A673 (cell line): Measurements from ENCODE around the gene CALR3. TPM values are rescaled to one million over a fixed set of nuclear protein-coding genes. Genes with fewer than 3 reads are reported as not detected.
"Not testable (repeated sequence)": the region's sequence is repeated elsewhere in the genome, so short reads cannot be mapped to it uniquely, and the experiment has no call there.

Experiments used
- BruUV-seq: library from RNA; stranded (reverse); fragments of 400-500 nt; replicated peaks from 2 replicates; lab custom pipeline; 2021; lab: Mats Ljungman, UMichigan
- CTCF ChIA-PET: fragments of 300-600 bp; sonication (Branson Sonifier 250); formaldehyde crosslinking; loops from one replicate; lab custom pipeline; 2022; ENCODE audit warnings: antibody characterized with exemption; lab: Charles Lee
- POLR2A ChIA-PET: fragments of 300-600 bp; sonication (Branson Sonifier 250); formaldehyde crosslinking; loops from one replicate; lab custom pipeline; 2022; ENCODE audit warnings: antibody characterized with exemption; ENCODE audit not compliant: low non-redundant PET; lab: Charles Lee
- DNase-seq: peaks from one replicate; pipeline ENCODE4 v3.0.0-alpha.2; 2015; ENCODE audit warnings: low spot score
- H3K27ac ChIP-seq: fragments of 200-600 bp; sonication (generic); 2 replicates; pipeline ENCODE4 v1.5.1; 2016; ENCODE audit warnings: mixed run types, low read depth, mild to moderate bottlenecking, mixed read lengths, antibody characterized with exemption, low read length; ENCODE audit not compliant: poor library complexity, severe bottlenecking
- H3K27me3 ChIP-seq: fragments of 200-600 bp; sonication (generic); replicated peaks from 2 replicates; pipeline ENCODE4 v1.6.1; 2017; ENCODE audit warnings: mixed run types, low read depth, mild to moderate bottlenecking, mixed read lengths, antibody characterized with exemption, low read length; ENCODE audit not compliant: insufficient read depth, poor library complexity
- H3K36me3 ChIP-seq: fragments of 200-600 bp; sonication (generic); 2 replicates; pipeline ENCODE4 v1.6.1; 2016; ENCODE audit warnings: mixed run types, mild to moderate bottlenecking, mixed read lengths, antibody characterized with exemption, low read length; ENCODE audit not compliant: insufficient read depth, poor library complexity, severe bottlenecking
- H3K4me1 ChIP-seq: fragments of 200-600 bp; sonication (generic); 2 replicates; pipeline ENCODE4 v1.6.1; 2017; ENCODE audit warnings: mixed run types, mild to moderate bottlenecking, mixed read lengths, antibody characterized with exemption, low read length; ENCODE audit not compliant: insufficient read depth, poor library complexity, severe bottlenecking
- H3K4me3 ChIP-seq: fragments of 200-600 bp; sonication (generic); 2 replicates; pipeline ENCODE4 v1.5.1; 2016; ENCODE audit warnings: low read depth, mixed run types, mild to moderate bottlenecking, mixed read lengths, low read length; ENCODE audit not compliant: poor library complexity, severe bottlenecking
- H3K9me3 ChIP-seq: fragments of 200-600 bp; sonication (generic); 2 replicates; pipeline ENCODE4 v1.6.1; 2016; ENCODE audit warnings: mixed run types, low read depth, mild to moderate bottlenecking, mixed read lengths, antibody characterized with exemption, low read length; ENCODE audit not compliant: poor library complexity, severe bottlenecking
- CTCF ChIP-seq: fragments of 300-800, 200-600 bp; sonication (generic); conservative IDR thresholded peaks from 2 replicates; pipeline ENCODE4 v1.5.1; 2017; ENCODE audit warnings: low read depth, mild to moderate bottlenecking, antibody characterized with exemption, low read length, moderate library complexity, mixed read lengths
- EZH2 ChIP-seq: fragments of 200-600 bp; sonication (generic); IDR thresholded peaks from 2 replicates; pipeline ENCODE4 v1.6.1; 2017; ENCODE audit warnings: borderline replicate concordance, low read depth, mild to moderate bottlenecking, mixed read lengths, antibody characterized with exemption, low read length; ENCODE audit not compliant: poor library complexity, severe bottlenecking
- intact Hi-C: fragments of 100-400 bp; cut with micrococcal nuclease; formaldehyde crosslinking; loops from one replicate; pipeline ENCODE4 v1.10.0; 2022; ENCODE audit not compliant: unreplicated experiment
- total RNA-seq: library from RNA; stranded (reverse); gene quantifications from 2 replicates; pipeline ENCODE4 v1.2.3, GENCODE V29; 2021

The CALR3 gene
- total RNA-seq, 1 experiment from 2014 or later: not detected

- intact Hi-C loops: no loop called here
- BruUV-seq: no TSS peak
Measured at GRCh38 chr19:16452325-16452724, 43.6 kb downstream of the CALR3 start.

DNA sequence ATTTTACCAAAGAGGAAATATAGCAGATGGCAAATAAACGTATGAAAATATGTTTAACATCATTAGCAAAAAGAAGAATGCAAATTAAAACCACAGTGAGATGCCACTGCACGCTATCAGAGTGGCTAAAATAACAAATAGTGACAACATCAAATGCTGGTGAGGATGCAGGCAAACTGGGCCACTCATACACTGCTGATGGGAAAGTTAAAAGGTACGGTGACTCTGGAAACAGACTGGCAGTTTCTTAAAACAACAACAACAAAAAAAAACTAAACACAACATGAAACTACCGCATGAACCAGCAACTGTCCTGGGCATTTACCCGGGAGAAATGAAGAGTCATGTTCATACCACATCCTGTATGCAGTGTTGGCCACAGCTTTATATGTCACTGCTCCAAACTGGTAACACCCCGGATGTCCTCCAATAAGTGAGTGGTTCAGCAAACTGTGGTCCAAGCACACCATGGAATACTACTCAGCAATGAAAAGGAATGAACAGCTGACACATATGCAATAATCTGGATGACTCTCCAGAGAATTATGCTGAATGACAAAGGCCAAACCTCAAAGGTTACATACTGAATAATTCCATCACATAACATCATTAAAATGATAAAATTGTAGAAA, 46.5 kb downstream of the CALR3 start:
- no peak for TF ChIP-seq CTCF
- TF ChIP-seq EZH2: no peak
- Histone ChIP-seq H3K4me1 (peaks cover 28% of the 10 kb centered on the region), H3K27ac (no peak overlapping the region), H3K36me3 (no peaks in the 10 kb centered on the region), H3K27me3 (no peaks in the 10 kb centered on the region), H3K4me3 (no peak overlapping the region), H3K9me3 (no peaks in the 10 kb centered on the region)
- BruUV-seq: no TSS peak
- ChIA-PET POLR2A (no interaction called here), CTCF (no interaction called here)
- intact Hi-C loops: no loop called here
- DNase-seq: no peak

More at GRCh38 chr19:16452325-16452724, 43.6 kb downstream of the CALR3 start:
- Histone ChIP-seq H3K27me3 (no peaks in the 10 kb centered on the region), H3K4me1 (peaks cover 17% of the 10 kb centered on the region), H3K36me3 (no peaks in the 10 kb centered on the region), H3K27ac (no peak overlapping the region), H3K4me3 (no peak overlapping the region), H3K9me3 (no peaks in the 10 kb centered on the region)
- POLR2A ChIA-PET: no interaction called here
- CTCF ChIA-PET: interaction anchor here (0.6 kb wide), 1 partner anchor 11 kb away, joined by 3 read pairs; no protein-coding TSS in a partner anchor
- no peak for DNase-seq
- TF ChIP-seq CTCF: no peak
- TF ChIP-seq EZH2: no peak

DNA sequence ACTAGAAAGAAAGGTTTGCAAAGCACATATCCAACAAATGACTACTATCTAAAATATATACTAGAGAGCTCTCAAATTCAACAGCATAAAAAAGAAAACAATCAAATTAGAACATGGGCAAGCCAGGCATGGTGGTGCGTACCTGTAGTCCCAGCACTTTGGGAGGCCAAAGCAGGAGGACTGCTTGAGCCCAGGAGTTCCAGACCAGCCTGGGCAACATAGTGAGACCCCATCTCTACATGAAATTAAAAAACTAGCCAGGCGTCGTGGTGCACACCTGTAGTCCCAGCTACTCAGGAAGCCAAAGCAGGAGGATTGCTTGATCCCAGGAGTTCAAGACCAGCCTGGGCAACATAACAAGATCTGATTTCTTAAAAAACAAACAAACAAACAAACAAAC, 47.1 kb downstream of the CALR3 start:
- H3K36me3 ChIP-seq, DNase-seq, H3K27ac ChIP-seq, POLR2A ChIA-PET, H3K4me3 ChIP-seq, H3K9me3 ChIP-seq, H3K27me3 ChIP-seq, CTCF ChIA-PET, intact Hi-C loops, BruUV-seq: not testable (repeated sequence)
- peaks cover 24% of the 10 kb centered on the region for H3K4me1 ChIP-seq
